Keratinocyte (primary cell): ENCODE data around the gene EGFL7.

ENCODE experiments used
- CTCF ChIP-seq, 3 experiments: IDR thresholded peaks in 1 of 3; conservative IDR thresholded peaks in 1 of 3; optimal IDR thresholded peaks in 1 of 3; 2 replicates in 2 of 3; 3 replicates in 1 of 3; pipeline versions ENCODE3 to v1.5.1; 2011; ENCODE audit warnings: low read length in 3 of 3, mild to moderate bottlenecking in 3 of 3, moderate library complexity in 2 of 3, control low read depth in 1 of 3, inconsistent platforms in 1 of 3; ENCODE audit not compliant: insufficient read depth in 2 of 3; ENCODE audit errors: extremely low read depth in 1 of 3
- EZH2 ChIP-seq: IDR thresholded peaks from one replicate; pipeline ENCODE4 v1.6.1; 2012; ENCODE audit warnings: inconsistent platforms, mild to moderate bottlenecking, low read length, moderate library complexity

GRCh38 chr9:136629879-136630661 lies 32.6 kb upstream of the EGFL7 start:
- peak in 2 of 3 experiments; percentile 44 to 57 for TF ChIP-seq CTCF (optimal IDR thresholded peaks at IDR 0.05 in 1 of 3, IDR thresholded peaks at IDR 0.05 in 1 of 3, conservative IDR thresholded peaks at IDR 0.05 in 1 of 3; ENCODE audit: extremely low read depth in 1 of 3, insufficient read depth in 2 of 3, low read length in 3 of 3)
- TF ChIP-seq EZH2: no peak
